Glomerular visceral epithelial cell (primary cell): ENCODE data around the gene ECM1.

ENCODE experiments used
- DNase-seq: peaks from one replicate; pipeline ENCODE4 v3.0.0-alpha.2; 2016; ENCODE audit errors: extremely low spot score

ECM1 gene

GRCh38 chr1:150558761-150559655 is 51.1 kb downstream of the ECM1 start:
- DNase-seq: no peak

- no peak for DNase-seq
These were observed 51.7 kb downstream of the ECM1 start for GRCh38 chr1:150559656-150560010.

- DNase-seq: peak; percentile 68
These were observed 52.1 kb downstream of the ECM1 start for GRCh38 chr1:150560011-150560438.

- DNase-seq: peak; percentile 88
These were observed 52.8 kb downstream of the ECM1 start for GRCh38 chr1:150560576-150561253.

- peak; percentile 99 for DNase-seq
These were observed 53.5 kb downstream of the ECM1 start for GRCh38 chr1:150561254-150561973.

GRCh38 chr1:150561974-150562445 is 54.1 kb downstream of the ECM1 start:
- peak; percentile 95 for DNase-seq

GRCh38 chr1:150562446-150563339 is 54.8 kb downstream of the ECM1 start:
- DNase-seq: no peak
